ENCODE measurements around the gene SLC17A9.
"Not testable (repeated sequence)": the region's sequence is repeated elsewhere in the genome, so short reads cannot be mapped to it uniquely, and the experiment has no call there.

Gene SLC17A9

DNA sequence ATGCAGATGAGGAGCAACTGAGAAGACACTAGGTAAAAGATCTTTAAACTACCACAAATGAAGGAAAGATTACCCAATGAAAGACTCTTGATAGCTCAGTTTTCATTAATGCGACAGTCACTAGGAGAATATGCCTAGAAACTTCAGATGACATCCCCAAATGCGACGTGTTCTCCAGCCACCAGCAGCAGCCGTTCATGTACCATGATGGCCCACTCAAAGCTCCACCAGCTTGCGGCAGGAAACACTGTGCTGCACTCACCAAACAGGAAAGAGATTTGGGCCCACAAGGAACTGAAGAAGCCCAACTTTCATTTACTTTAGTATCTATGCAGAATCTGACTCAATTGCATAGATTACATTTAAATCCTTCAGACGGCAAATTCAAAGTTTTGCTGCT, 33.7 kb upstream of the SLC17A9 start:
- no peak for DNase-seq

DNA sequence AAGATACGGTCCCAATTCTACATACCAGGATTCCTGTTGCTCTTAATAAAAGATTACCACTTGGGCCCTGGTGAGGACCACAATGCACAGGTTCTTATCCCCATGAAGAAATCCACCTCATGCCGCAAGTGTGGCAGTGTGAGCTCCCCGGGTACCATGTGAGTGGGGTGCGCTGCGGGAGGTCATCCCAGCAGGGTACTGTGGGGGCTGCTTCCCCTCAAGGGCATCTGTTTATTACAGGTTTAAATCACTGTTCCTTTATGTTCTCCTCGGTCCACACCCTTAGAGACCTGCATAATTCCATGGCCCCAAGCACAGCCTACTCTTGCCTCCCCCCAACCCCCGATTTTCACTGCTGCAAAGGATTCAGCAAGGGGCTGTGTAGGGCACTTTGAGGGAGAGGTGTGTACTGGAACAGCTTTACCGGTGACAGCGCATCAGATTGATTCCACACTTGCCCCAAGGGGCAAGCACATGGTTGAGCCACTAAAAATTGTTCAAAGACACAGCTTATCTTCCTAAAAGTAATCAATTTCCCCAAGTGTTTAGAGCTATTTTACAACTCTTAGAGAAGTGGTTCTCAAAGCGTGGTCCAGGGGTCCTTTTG, 32.4 kb upstream of the SLC17A9 start:
- no peak for DNase-seq

DNA sequence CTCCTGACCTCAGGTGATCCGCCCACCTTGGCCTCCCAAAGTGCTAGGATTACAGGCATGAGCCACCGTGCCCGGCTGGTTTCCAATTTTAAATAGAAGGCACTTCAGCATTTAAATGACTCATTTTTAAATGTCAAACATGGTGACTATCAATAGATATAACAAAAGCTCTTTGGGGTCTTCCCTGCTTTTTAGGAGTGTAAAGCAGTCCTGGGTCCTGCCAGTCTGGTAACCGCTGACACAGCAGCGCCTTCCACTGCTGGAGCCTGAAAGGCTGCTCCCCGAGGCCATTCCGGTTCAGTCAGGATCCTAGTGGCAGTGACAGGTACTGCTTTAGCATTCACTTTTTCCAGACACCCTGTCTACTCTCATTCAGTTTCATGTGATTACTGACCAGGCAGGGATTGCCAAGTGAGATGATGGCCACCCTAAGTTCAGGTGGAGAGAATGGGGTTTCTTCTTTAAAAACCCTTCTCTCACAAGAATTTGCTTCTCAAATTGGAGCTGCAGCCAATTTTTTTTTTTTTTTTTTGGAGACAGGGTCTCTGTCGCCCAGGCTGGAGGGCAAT, 31.3 kb upstream of the SLC17A9 start:
- DNase-seq: peak in 3 of 56 donors; percentile 13 to 25 (median 25)

DNA sequence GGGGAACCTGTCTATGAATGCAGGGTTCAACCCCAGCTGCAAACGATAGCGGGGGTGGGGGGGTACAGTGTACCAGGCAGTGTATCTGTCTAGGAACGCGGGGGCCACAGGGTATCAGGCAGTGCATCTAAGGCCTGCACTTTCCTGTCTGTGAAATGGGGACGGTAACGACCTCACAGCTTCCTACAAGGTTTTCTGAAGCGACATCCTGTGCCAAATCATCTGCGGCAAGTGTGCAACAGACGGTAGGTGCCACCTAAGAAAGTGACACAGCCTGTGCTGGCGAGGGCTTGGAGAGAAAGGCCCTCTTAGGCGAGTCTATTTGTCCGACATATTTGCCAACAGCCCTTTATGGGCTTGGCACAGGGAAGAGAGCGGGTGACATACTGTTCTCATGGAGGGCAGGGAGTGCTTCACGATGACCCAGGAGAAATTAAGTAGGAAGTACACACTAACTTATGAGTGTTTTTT, 30.0 kb upstream of the SLC17A9 start:
- no peak for DNase-seq

DNA sequence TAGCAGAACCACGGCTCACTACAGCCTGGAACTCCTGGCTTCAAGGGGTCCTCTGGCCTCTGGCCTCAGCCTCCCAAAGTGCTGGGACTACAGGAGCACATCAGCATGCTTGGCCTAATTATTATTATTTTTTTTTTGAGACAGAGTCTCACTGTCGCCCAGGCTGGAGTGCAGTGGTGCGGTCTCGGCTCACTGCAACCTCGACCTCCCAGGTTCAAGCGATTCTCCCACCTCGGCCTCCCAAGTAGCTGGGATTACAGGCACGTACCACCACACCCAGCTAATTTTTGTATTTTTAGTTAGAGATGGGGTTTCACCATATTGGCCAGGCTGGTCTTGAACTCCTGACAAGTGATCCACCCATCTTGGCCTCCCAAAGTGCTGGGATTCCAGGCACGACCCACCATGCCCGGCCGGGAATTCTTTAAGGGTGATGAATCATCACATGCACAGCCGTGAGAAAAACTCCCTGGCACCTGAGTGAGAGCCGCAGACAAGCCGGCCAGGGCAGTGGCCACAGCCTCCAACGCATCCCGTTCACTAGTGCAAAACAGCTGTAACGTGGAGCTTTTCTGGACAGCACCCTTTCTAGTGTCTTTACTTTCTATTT, 29.3 kb upstream of the SLC17A9 start:
- not testable (repeated sequence) for DNase-seq

DNA sequence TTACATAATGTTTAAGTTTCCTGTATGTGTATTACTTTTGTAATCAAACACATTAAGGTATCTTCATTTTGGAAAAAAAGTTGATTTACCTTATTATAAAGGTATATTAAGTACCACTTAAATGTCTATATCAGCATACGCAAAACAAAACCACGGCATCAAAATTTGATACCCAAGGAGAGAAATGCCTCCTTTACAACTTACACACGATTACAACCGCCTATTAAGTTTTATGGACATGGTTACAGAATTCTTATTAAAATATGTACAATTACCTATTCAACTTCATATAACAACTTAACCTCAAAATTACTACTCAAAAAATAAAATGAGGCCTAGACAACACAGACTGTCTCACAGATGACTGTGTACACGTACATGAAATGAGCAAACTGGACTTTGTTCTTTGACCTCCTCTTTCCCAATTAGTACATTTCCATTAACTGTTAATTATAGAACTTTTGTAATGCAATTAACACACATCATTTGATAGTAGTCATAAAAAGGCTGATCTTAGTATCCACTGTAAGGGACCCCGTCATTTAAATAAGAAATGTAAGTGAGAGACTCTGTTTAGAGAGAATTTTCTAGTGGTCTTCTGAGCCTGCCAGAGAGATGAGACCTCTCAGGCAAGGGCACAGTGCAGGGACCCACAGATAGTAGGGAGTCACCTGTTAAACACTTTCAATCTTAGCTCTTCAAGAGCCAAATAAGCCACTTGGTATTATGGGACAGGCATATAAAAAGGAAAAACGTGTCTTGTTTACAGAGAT, 28.7 kb upstream of the SLC17A9 start:
- no peak for DNase-seq

DNA sequence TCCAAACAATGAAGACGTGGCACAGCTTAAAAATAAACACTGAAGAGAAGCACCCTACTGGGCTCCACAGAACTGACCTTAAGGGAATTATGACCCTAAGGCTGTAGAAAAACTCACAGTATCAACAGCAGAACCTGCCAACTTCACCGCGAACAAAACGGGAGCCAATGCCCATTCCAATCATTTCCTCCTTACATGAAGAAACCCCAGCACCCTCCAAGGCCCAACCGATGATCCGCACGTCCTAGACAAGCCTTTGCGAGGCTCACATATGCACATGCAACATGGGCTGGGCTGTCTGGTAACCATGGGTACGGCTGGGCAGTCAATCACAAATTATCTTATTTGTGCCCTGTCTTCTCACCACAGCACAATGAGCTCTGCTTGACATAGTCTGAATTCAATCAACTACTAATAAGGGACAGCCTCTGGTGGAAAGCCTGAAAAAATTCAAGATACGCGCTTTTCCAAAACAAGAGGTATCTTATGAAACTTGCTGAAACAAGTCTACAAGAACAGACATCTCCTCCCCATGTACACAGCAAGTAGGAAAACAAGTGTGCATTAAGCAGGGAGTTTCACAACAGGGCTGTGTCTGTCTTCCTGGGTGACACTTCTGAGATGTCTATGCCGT, 27.9 kb upstream of the SLC17A9 start:
- no peak for DNase-seq

DNA sequence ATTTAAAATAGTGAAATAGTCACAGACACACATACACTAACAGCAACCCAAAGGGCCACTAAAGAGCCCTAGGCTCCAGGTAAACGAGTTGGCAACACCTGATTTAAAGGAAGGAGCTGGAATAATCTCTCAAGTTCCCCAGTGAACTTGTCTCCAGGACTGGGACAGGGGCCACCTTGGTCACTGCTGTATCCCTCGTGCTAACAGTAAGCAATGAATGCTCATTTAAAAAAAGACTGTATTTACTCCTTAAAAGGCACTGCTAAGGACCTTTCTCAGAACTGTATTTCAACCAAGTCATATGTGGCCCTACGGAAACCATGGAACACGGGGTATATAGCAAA, 27.5 kb upstream of the SLC17A9 start:
- no peak for DNase-seq

DNA sequence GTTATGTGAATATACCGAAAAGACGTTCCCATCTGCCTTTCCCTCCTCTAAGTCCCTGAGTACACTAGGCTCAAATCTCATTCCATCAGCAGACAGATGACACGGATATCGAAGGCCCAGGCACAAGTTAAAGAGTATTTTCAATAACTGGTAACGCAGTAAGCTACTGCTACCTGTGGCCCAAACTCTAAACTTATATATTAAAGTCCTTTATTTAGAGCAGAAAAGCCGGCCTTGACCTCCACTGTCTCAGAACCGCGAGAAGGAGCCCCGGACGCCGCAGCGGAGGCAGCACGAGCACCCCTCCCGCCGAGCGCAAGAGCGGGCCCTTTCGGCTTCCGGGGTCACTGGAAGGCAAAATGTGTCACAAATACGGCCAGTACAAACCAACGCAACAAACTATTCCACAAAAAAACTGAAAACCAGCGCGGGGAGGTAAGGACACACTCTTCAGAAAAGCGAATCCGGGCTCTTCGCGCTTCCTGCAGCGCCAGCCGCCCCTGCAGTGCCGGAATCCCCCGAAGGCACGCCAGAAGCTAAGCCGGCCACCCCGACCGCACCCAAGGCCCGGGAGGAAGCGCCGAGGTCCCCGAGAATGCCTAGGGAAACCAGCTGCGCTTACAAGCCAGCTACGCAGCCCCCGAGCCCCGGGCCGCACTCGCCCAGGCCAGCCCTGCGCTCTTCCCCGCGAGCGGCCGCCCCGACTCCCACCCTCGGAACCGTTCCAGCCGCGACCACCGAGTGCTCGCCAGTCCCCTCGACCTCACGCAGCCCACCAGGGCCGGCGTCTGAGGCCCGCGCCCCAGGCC, 26.9 kb upstream of the SLC17A9 start:
- peak in 18 of 56 donors; percentile 24 to 60 (median 45) for DNase-seq

DNA sequence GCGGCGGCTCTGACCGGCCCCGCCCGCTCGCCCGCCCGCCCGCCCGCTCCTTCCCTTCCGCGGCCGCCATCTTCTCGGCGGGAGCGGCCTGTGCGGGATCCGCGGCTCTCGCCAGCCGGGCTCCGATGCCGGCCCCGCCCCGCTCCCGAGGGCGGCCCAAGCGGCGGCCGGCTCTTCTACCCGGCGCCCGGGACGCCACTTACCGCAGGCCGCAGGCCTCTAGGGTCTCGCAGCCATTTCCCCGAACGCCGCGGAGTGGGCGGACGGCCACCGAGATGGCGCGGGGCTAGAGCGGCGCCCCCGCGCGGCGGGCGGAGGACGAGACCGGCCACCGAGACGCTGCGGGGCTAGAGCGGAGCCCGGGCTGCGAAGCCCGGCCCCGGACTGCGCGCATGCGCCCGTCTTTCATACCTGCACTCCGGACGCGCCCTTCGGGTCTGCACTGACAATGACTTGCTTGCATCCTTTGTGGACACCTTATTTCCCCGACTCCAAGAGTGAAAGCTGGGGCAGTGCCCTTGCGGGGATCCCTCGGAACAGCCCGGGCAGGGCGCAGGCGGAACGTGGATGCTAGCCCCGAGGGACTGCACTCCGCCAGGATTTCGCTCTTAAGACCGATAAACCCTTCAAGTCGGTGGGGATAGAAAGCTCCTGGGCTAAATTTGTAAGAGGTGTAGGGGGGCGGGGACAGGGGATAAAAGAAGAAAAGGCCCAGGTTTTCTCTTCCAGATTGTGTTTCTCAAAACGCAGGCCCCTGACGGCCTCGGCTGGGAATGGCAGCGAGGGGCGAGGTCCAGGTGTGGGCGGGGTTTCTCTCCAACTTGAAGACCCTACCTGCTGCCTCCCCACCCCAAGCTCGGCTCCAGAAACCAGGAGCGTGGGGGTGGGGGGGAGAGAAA, 26.0 kb upstream of the SLC17A9 start, which contains the start of gene DIDO1:
DIDO1 (minus strand) TSS at position 277 of the 899 bp plus-strand sequence.
- DNase-seq: peak; percentile 15 to 92 (median 80)

DNA sequence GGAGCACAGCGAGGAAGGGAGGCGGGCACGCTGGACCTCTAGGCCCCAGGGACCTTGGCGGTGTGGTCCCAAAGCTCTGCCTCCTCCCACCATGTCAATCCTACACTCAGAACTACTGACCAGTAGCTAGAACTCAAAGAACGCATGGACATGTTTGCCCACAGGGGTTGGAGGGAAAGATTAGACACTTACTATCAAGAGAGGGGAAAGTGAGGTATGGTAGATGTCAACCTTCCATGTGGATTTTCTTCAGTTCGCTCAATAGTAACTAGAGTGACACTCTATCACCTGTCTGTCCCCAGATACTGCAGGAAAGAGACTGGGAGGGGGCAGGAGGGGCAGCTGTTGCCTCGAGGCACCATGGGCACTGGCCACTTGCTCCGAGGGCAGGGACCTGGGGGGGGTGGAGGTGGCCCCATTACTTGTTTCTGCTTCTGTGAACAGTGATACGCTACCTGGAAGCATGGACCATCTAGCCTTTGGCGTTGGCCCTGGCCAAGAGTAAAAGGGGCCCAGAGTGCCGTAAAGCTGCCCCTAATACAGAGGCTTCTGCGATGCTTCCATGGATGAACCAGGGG, 25.3 kb upstream of the SLC17A9 start:
- no peak for DNase-seq

DNA sequence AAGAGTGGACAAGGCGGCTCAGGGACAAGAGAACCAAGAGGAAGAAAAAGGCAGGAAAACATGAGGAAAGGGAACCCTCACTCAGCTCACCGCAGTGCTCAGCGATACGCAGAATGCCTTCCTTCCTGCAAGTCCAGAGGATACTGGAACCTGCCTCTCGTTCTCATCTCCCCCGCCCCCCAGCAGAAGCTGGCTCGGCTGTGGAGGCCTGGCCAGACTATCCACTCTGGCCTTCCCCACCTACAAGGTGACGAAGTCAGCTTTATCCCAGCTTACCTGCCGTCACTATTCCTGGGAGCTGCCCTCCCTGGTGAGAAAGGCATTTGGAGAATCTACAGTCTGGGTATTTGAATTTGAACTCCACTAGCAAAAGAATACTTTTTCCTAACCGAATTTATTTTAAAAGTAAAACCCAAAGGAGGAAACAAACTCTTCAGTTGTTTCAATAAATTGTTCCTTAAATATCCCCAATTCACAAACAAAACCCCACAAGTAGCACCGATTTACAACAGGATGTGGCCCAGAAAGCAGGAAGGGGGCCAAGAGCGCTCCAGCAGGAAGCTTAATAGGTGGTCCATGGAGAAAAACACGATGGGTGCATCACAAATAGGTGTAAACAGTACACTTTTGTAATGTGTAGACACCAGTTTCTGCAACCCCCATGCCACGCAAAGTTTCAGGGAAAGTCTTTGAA, 24.1 kb upstream of the SLC17A9 start:
- DNase-seq: no peak

DNA sequence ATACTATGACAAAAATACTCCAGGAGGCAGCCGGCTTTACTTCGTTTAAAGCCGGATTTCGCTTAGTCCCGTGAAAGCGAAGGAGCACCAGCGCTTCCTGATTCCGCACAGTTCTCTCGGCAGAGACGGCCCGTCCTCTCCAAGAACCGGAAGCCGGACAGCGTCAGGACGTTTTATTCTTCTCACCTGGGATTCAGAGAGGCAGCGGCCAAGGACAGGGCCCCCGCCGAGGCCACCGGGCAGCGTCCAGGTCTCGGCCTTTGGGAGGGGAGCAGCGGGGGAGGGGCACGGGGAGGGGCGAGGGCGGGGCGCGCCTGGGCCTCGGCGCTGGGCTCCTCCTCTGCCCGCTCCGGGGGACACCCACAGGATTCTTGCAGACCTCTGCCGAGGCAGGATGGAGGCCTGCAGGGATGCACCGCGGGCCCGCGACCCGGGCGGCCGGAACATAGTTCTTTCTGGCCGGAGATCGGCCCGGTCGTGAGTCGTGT, 23.4 kb upstream of the SLC17A9 start:
- peak in 20 of 56 donors; percentile 9 to 56 (median 22) for DNase-seq

DNA sequence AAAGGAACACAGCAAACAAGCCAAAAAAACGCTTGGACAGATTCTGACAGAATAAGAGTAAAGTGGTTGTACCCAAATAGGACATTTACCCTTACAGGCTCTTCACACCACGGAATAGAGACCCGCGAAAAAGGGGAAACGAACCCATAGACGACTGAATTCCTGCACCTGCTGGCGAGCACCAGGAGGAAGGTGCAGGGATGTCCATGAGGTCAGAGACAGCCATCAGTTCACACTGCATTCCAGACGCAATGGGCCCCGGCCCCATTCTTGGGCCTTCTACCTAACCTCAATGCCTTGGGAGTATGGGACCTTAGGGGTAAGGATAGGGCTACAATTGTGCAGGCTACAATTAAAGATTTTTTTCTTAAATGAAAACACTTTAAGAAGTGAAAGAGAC, 21.0 kb upstream of the SLC17A9 start:
- no peak for DNase-seq

DNA sequence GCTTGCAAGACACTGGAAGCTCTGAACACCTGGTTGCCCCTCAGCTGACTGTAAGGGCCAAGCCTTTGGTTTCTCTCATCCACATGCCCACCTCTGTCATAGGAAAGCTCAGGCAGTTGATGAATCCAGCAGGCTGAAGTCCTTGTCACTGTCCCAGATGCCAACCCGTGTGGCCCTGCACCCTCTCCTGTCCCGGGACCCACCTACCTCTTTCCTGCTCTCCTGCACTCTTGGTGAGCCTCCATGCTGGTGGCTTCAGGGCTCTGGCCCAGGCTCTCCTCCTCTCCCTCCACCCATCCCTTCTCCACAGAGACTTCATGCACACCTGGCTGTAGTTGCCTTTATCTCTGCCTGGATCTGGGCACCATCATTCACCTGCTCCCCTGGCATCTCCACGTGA, 18.5 kb upstream of the SLC17A9 start:
- no peak for DNase-seq

DNA sequence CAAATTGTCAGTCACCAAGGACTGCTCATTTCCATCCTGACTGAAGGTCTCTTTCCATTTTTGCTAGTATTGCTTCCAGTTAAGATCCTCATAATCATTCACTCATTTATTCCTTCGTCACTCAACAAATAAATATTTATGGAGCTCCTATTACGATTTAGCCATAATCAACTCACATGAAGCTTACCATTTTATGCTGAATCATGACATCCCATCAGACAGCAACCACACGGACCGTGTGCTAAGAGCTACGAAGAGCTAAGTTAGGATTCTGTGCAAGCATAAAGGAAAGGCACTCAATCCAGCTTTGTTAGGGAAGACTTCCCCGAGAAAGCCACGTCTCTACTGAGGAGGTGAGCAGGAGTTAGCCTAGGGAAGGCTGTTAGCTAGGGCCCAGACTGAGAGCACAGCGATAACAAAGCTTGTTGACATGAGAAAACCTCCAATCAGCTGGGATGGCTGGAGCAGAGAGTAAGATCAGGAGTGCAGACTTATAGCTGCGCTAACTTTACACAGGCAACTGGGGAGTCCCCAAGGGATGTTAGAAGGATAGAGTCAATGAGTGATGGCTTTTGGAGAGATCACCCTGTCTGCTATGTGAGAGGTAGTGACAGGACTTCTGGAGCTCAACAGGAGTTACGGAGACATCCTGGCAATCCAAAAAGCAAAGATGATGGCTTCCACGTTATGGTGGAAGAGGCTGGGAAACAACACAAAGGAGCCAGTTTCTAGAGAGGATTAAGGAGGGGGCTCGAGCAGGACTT, 17.1 kb upstream of the SLC17A9 start:
- DNase-seq: no peak

DNA sequence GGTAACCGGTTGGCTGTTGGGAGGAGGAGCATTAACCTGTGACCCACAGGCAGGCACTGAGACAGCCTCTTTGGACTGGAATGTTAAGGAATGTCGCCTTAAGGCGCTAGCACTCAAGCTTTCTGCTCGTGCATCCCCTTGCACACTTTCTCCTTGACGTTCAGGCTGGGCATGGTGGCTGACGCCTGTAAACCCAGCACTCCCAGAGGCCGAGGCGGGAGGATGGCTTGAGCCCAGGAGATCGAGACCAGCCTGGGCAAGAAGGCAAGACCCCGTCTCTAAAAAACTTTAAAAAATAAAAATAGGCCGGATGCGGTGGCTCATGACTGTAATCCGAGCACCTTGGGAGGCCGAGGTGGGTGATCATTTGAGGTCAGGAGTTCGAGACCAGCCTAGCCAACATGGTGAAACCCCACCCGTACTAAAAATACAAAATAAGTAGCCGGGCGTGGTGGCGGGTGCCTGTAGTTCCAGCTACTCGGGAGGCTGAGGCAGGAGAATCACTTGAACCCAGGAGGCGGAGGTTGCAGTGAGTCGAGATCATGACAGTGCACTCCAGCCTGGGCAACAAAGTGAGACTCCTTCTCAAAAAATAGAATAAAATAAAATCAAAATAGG, 16.4 kb upstream of the SLC17A9 start:
- no peak for DNase-seq

Data from nucleus accumbens (tissue), 56 donors.